ENCODE data around the gene ZNF319. TPM values are rescaled to one million over a fixed set of nuclear protein-coding genes. Genes with fewer than 3 reads are reported as not detected.

The ZNF319 gene
- total RNA-seq, 2 donors from 2014 or later = 12.0 to 12.7 TPM

- ATAC-seq (replicated peaks in 1 of 2) = no peak
- Mint-ChIP-seq H3K36me3 (ENCODE audit: insufficient read depth in 2 of 2) (no peaks in the 10 kb centered on the region), H3K4me3 (no peak overlapping the region), H3K27me3 (ENCODE audit: low read depth) (no peaks in the 10 kb centered on the region), H3K4me1 (ENCODE audit: low read depth) (no peaks in the 10 kb centered on the region), H3K9me3 (no peaks in the 10 kb centered on the region), H3K27ac (no peak overlapping the region)
- no peak for DNase-seq
Measured at GRCh38 chr16:58042001-58042885, 41.8 kb upstream of the ZNF319 start.

- no peak for DNase-seq
- H3K9me3 Mint-ChIP-seq = no peaks in the 10 kb centered on the region
- H3K27ac Mint-ChIP-seq = no peak overlapping the region
- no peak overlapping the region for H3K4me3 Mint-ChIP-seq
- no peak for ATAC-seq (replicated peaks in 1 of 2)
- no peaks in the 10 kb centered on the region for H3K27me3 Mint-ChIP-seq (ENCODE audit: low read depth)
- H3K4me1 Mint-ChIP-seq (ENCODE audit: low read depth) = no peaks in the 10 kb centered on the region
- no peaks in the 10 kb centered on the region for H3K36me3 Mint-ChIP-seq (ENCODE audit: insufficient read depth in 2 of 2)
Measured at GRCh38 chr16:58041628-58041955, 41.1 kb upstream of the ZNF319 start.

GRCh38 chr16:58040945-58041627, 40.6 kb upstream of the ZNF319 start:
- no peaks in the 10 kb centered on the region for H3K27me3 Mint-ChIP-seq (ENCODE audit: low read depth)

GRCh38 chr16:58040496-58040846, 40.0 kb upstream of the ZNF319 start:
- no peaks in the 10 kb centered on the region for H3K9me3 Mint-ChIP-seq
- H3K4me1 Mint-ChIP-seq (ENCODE audit: low read depth) = no peaks in the 10 kb centered on the region
- no peaks in the 10 kb centered on the region for H3K36me3 Mint-ChIP-seq (ENCODE audit: insufficient read depth in 2 of 2)
- H3K4me3 Mint-ChIP-seq = no peak overlapping the region
- ATAC-seq (replicated peaks in 1 of 2) (no peak), DNase-seq (no peak)
- H3K27ac Mint-ChIP-seq = no peak overlapping the region
- no peaks in the 10 kb centered on the region for H3K27me3 Mint-ChIP-seq (ENCODE audit: low read depth)

More at GRCh38 chr16:58040945-58041627, 40.6 kb upstream of the ZNF319 start:
- no peaks in the 10 kb centered on the region for H3K4me1 Mint-ChIP-seq (ENCODE audit: low read depth)
- no peak overlapping the region for H3K4me3 Mint-ChIP-seq
- no peaks in the 10 kb centered on the region for H3K36me3 Mint-ChIP-seq (ENCODE audit: insufficient read depth in 2 of 2)
- no peaks in the 10 kb centered on the region for H3K9me3 Mint-ChIP-seq
- no peak for DNase-seq
- no peak overlapping the region for H3K27ac Mint-ChIP-seq
- no peak for ATAC-seq (replicated peaks in 1 of 2)

GRCh38 chr16:58039829-58040495, 39.5 kb upstream of the ZNF319 start:
- no peak for ATAC-seq (replicated peaks in 1 of 2)
- DNase-seq = no peak
- no peaks in the 10 kb centered on the region for H3K4me1 Mint-ChIP-seq (ENCODE audit: low read depth)
- H3K27ac Mint-ChIP-seq = no peak overlapping the region
- H3K9me3 Mint-ChIP-seq = no peaks in the 10 kb centered on the region
- H3K36me3 Mint-ChIP-seq (ENCODE audit: insufficient read depth in 2 of 2) = no peaks in the 10 kb centered on the region
- no peaks in the 10 kb centered on the region for H3K27me3 Mint-ChIP-seq (ENCODE audit: low read depth)
- H3K4me3 Mint-ChIP-seq = no peak overlapping the region

- Mint-ChIP-seq H3K9me3 (no peaks in the 10 kb centered on the region), H3K27me3 (ENCODE audit: low read depth) (no peaks in the 10 kb centered on the region), H3K4me1 (ENCODE audit: low read depth) (no peaks in the 10 kb centered on the region), H3K27ac (no peak overlapping the region), H3K36me3 (ENCODE audit: insufficient read depth in 2 of 2) (no peaks in the 10 kb centered on the region), H3K4me3 (no peak overlapping the region)
- DNase-seq = no peak
- ATAC-seq (replicated peaks in 1 of 2) = no peak
Measured at GRCh38 chr16:58038219-58038641, 37.8 kb upstream of the ZNF319 start.

GRCh38 chr16:58037365-58038057, 37.0 kb upstream of the ZNF319 start:
- H3K27me3 Mint-ChIP-seq (ENCODE audit: low read depth) = no peaks in the 10 kb centered on the region
- H3K4me3 Mint-ChIP-seq = no peak overlapping the region
- H3K27ac Mint-ChIP-seq = no peak overlapping the region
- no peaks in the 10 kb centered on the region for H3K4me1 Mint-ChIP-seq (ENCODE audit: low read depth)
- DNase-seq = no peak
- no peaks in the 10 kb centered on the region for H3K9me3 Mint-ChIP-seq
- ATAC-seq (replicated peaks in 1 of 2) = no peak
- no peaks in the 10 kb centered on the region for H3K36me3 Mint-ChIP-seq (ENCODE audit: insufficient read depth in 2 of 2)

- H3K4me3 Mint-ChIP-seq = no peak overlapping the region
- ATAC-seq (replicated peaks in 1 of 2) (no peak), DNase-seq (no peak)
- H3K27me3 Mint-ChIP-seq (ENCODE audit: low read depth) = no peaks in the 10 kb centered on the region
- no peaks in the 10 kb centered on the region for H3K9me3 Mint-ChIP-seq
- no peaks in the 10 kb centered on the region for H3K4me1 Mint-ChIP-seq (ENCODE audit: low read depth)
- H3K27ac Mint-ChIP-seq = no peak overlapping the region
- no peaks in the 10 kb centered on the region for H3K36me3 Mint-ChIP-seq (ENCODE audit: insufficient read depth in 2 of 2)
Measured at GRCh38 chr16:58036943-58037342, 36.5 kb upstream of the ZNF319 start.

- Mint-ChIP-seq H3K4me3 (no peak overlapping the region), H3K36me3 (ENCODE audit: insufficient read depth in 2 of 2) (no peaks in the 10 kb centered on the region), H3K27me3 (ENCODE audit: low read depth) (no peaks in the 10 kb centered on the region), H3K27ac (no peak overlapping the region), H3K9me3 (no peaks in the 10 kb centered on the region), H3K4me1 (ENCODE audit: low read depth) (no peaks in the 10 kb centered on the region)
- DNase-seq (no peak), ATAC-seq (replicated peaks in 1 of 2) (no peak)
Measured at GRCh38 chr16:58035356-58036170, 35.1 kb upstream of the ZNF319 start.

GRCh38 chr16:58034774-58035173, 34.3 kb upstream of the ZNF319 start:
- DNase-seq = no peak
- Mint-ChIP-seq H3K4me1 (ENCODE audit: low read depth) (no peaks in the 10 kb centered on the region), H3K27me3 (ENCODE audit: low read depth) (no peaks in the 10 kb centered on the region), H3K9me3 (no peaks in the 10 kb centered on the region), H3K36me3 (ENCODE audit: insufficient read depth in 2 of 2) (no peaks in the 10 kb centered on the region), H3K4me3 (no peak overlapping the region), H3K27ac (no peak overlapping the region)
- ATAC-seq (replicated peaks in 1 of 2) = no peak

GRCh38 chr16:58034128-58034685, 33.7 kb upstream of the ZNF319 start:
- Mint-ChIP-seq H3K27me3 (ENCODE audit: low read depth) (no peaks in the 10 kb centered on the region), H3K36me3 (ENCODE audit: insufficient read depth in 2 of 2) (no peaks in the 10 kb centered on the region), H3K9me3 (no peaks in the 10 kb centered on the region), H3K27ac (no peak overlapping the region), H3K4me3 (no peak overlapping the region), H3K4me1 (ENCODE audit: low read depth) (no peaks in the 10 kb centered on the region)
- no peak for DNase-seq
- no peak for ATAC-seq (replicated peaks in 1 of 2)

- Mint-ChIP-seq H3K9me3 (no peaks in the 10 kb centered on the region), H3K27me3 (ENCODE audit: low read depth) (no peaks in the 10 kb centered on the region), H3K36me3 (ENCODE audit: insufficient read depth in 2 of 2) (no peaks in the 10 kb centered on the region), H3K4me3 (no peak overlapping the region), H3K4me1 (ENCODE audit: low read depth) (no peaks in the 10 kb centered on the region), H3K27ac (no peak overlapping the region)
- ATAC-seq (replicated peaks in 1 of 2) (no peak), DNase-seq (no peak)
Measured at GRCh38 chr16:58032710-58033293, 32.3 kb upstream of the ZNF319 start.
